Testis (tissue), 2 donors: ENCODE results near the gene MEDAG.

ENCODE experiments used
- CTCF ChIP-seq, 3 experiments: fragments of 450-650 bp in 2 of 3; fragments of 200-600 bp in 1 of 3; sonication (generic) in 1 of 3; IDR thresholded peaks; one replicate each; pipeline ENCODE4 v1.5.1; 2016 to 2019; ENCODE audit warnings: antibody characterized with exemption in 3 of 3, mild to moderate bottlenecking in 2 of 3, moderate library complexity in 1 of 3
- POLR2A ChIP-seq: fragments of 450-650 bp; IDR thresholded peaks from one replicate; pipeline ENCODE4 v1.6.1; 2017; ENCODE audit warnings: antibody characterized with exemption, mild to moderate bottlenecking, moderate library complexity

- TF ChIP-seq CTCF (IDR thresholded peaks at IDR 0.05) (no peak), POLR2A (no peak)
Measured at GRCh38 chr13:30898070-30898469, 8.0 kb upstream of the MEDAG start.
